Neural cell (in vitro differentiated cells): ENCODE measurements around the gene ADAP1. TPM values are rescaled to one million over a fixed set of nuclear protein-coding genes. Genes with fewer than 3 reads are reported as not detected.

Experiments used
- H2AFZ ChIP-seq: fragments of 200-600, 300-800 bp; sonication (generic), shearing (Covaris generic); 2 replicates; pipeline ENCODE4 v1.6.0; 2014; ENCODE audit warnings: low read depth, mild to moderate bottlenecking, antibody characterized with exemption, low read length, moderate library complexity
- H3F3A ChIP-seq: fragments of 200-600 bp; shearing (Covaris generic); 2 replicates; pipeline ENCODE4 v1.6.1; 2016; ENCODE audit warnings: mild to moderate bottlenecking, moderate library complexity, mixed read lengths, antibody characterized with exemption, low read length; ENCODE audit not compliant: insufficient read depth, poor library complexity, severe bottlenecking
- H3K27ac ChIP-seq: fragments of 200-600, 300-800 bp; sonication (generic), shearing (Covaris generic); 2 replicates; pipeline ENCODE4 v1.5.1; 2014; ENCODE audit warnings: mild to moderate bottlenecking, low read length, moderate library complexity
- H3K27me3 ChIP-seq: fragments of 300-800, 200-600 bp; sonication (generic), shearing (Covaris generic); 2 replicates; pipeline ENCODE4 v1.6.0; 2014; ENCODE audit warnings: mild to moderate bottlenecking, low read depth, low read length, moderate library complexity; ENCODE audit not compliant: insufficient read depth
- H3K36me3 ChIP-seq: fragments of 300-800, 200-600 bp; sonication (generic), shearing (Covaris generic); 2 replicates; pipeline ENCODE4 v1.5.1; 2014; ENCODE audit warnings: mild to moderate bottlenecking, antibody characterized with exemption, low read length, moderate library complexity; ENCODE audit not compliant: insufficient read depth
- H3K4me2 ChIP-seq: fragments of 300-800, 200-600 bp; sonication (generic), shearing (Covaris generic); 2 replicates; pipeline ENCODE4 v1.6.0; 2014; ENCODE audit warnings: mild to moderate bottlenecking, low read length
- H3K4me3 ChIP-seq: fragments of 300-800, 200-600 bp; sonication (generic), shearing (Covaris generic); 2 replicates; pipeline ENCODE4 v1.5.1; 2014; ENCODE audit warnings: mild to moderate bottlenecking, low read length, moderate library complexity
- H3K79me2 ChIP-seq: fragments of 200-600 bp; shearing (Covaris generic); replicated peaks from 2 replicates; pipeline ENCODE4 v1.6.0; 2014; ENCODE audit warnings: mild to moderate bottlenecking, low read length, moderate library complexity; ENCODE audit not compliant: insufficient read depth
- H3K9ac ChIP-seq: fragments of 300-800, 200-600 bp; sonication (generic), shearing (Covaris generic); 2 replicates; pipeline ENCODE4 v1.6.1; 2016; ENCODE audit warnings: mild to moderate bottlenecking, low read length, mixed read lengths
- H3K9me2 ChIP-seq: fragments of 200-600 bp; shearing (Covaris generic); 2 replicates; pipeline ENCODE4 v1.6.1; 2016; ENCODE audit warnings: mild to moderate bottlenecking, low read length, mixed read lengths; ENCODE audit not compliant: insufficient read depth
- H3K9me3 ChIP-seq: fragments of 200-600, 300-800 bp; sonication (generic), shearing (Covaris generic); 2 replicates; pipeline ENCODE4 v1.6.1; 2016; ENCODE audit warnings: mild to moderate bottlenecking, mixed run types, low read length, moderate library complexity, mixed read lengths
- H4K20me1 ChIP-seq: fragments of 200-600 bp; shearing (Covaris generic); 2 replicates; pipeline ENCODE4 v1.6.1; 2016; ENCODE audit warnings: mild to moderate bottlenecking, mixed run types; ENCODE audit not compliant: insufficient read depth
- CTCF ChIP-seq: fragments of 450-650 bp; IDR thresholded peaks from 2 replicates; pipeline ENCODE4 v1.5.1; 2014; ENCODE audit warnings: antibody characterized with exemption, mild to moderate bottlenecking, moderate library complexity; ENCODE audit not compliant: poor library complexity, severe bottlenecking
- EP300 ChIP-seq: fragments of 450-650 bp; conservative IDR thresholded peaks from 2 replicates; pipeline ENCODE4 v1.6.1; 2014; ENCODE audit warnings: antibody characterized with exemption, mild to moderate bottlenecking, moderate library complexity; ENCODE audit not compliant: poor library complexity, severe bottlenecking
- EZH2 ChIP-seq: fragments of 200-600, 300-800 bp; shearing (Covaris generic), sonication (generic); IDR thresholded peaks from 2 replicates; pipeline ENCODE4 v1.6.1; 2014; ENCODE audit warnings: antibody characterized with exemption, low read length, borderline replicate concordance, mild to moderate bottlenecking; ENCODE audit not compliant: insufficient read depth, poor library complexity, severe bottlenecking
- MXI1 ChIP-seq: fragments of 450-650 bp; conservative IDR thresholded peaks from 2 replicates; pipeline ENCODE4 v1.6.1; 2014; ENCODE audit warnings: antibody characterized with exemption, mild to moderate bottlenecking; ENCODE audit not compliant: poor library complexity, severe bottlenecking
- POLR2AphosphoS5 ChIP-seq: IDR thresholded peaks from 2 replicates; pipeline ENCODE4 v1.6.1; 2012
- RAD21 ChIP-seq: fragments of 450-650 bp; conservative IDR thresholded peaks from 2 replicates; pipeline ENCODE4 v1.6.1; 2014; ENCODE audit warnings: antibody characterized with exemption, mild to moderate bottlenecking, moderate library complexity
- REST ChIP-seq: IDR thresholded peaks from 2 replicates; pipeline ENCODE4 v1.6.1; 2012; ENCODE audit warnings: borderline replicate concordance
- SMC3 ChIP-seq: fragments of 450-650 bp; conservative IDR thresholded peaks from 2 replicates; pipeline ENCODE4 v1.6.1; 2014; ENCODE audit warnings: antibody characterized with exemption, mild to moderate bottlenecking, moderate library complexity; ENCODE audit not compliant: poor library complexity
- TAF1 ChIP-seq: IDR thresholded peaks from 2 replicates; pipeline ENCODE4 v1.6.1; 2012; ENCODE audit warnings: low read depth
- polyA plus RNA-seq: library from polyadenylated mRNA; depleted of rRNA; stranded (reverse); fragments of >200 nt; gene quantifications from 2 replicates; pipeline ENCODE4 v1.2.3, GENCODE V29; 2014

ADAP1 gene
- polyA plus RNA-seq, 1 donor from 2014 or later = 76.8 TPM

- no peaks in the 10 kb centered on the region for H3F3A ChIP-seq
- no peaks in the 10 kb centered on the region for H3K79me2 ChIP-seq
- no peaks in the 10 kb centered on the region for H3K36me3 ChIP-seq
- H3K4me3 ChIP-seq = no peak overlapping the region
- H4K20me1 ChIP-seq = no peaks in the 10 kb centered on the region
- H3K27me3 ChIP-seq = no peaks in the 10 kb centered on the region
- no peak overlapping the region for H2AFZ ChIP-seq
- H3K4me2 ChIP-seq = no peak overlapping the region
- no peak overlapping the region for H3K9ac ChIP-seq
- H3K9me3 ChIP-seq = no peaks in the 10 kb centered on the region
- H3K27ac ChIP-seq = no peak overlapping the region
- TF ChIP-seq REST (no peak), EZH2 (no peak), RAD21 (no peak), SMC3 (no peak), POLR2AphosphoS5 (no peak), EP300 (no peak), TAF1 (no peak), MXI1 (no peak), CTCF (no peak)
- H3K9me2 ChIP-seq = no peaks in the 10 kb centered on the region
Measured at GRCh38 chr7:897086-897485, 57.4 kb downstream of the ADAP1 start.

GRCh38 chr7:896346-897075 is 58.0 kb downstream of the ADAP1 start:
- Histone ChIP-seq H3K4me2 (no peak overlapping the region), H3K9me3 (no peaks in the 10 kb centered on the region), H3K9ac (no peak overlapping the region), H3K36me3 (no peaks in the 10 kb centered on the region), H3K27ac (no peak overlapping the region), H3K27me3 (no peaks in the 10 kb centered on the region), H3K79me2 (no peaks in the 10 kb centered on the region), H3F3A (no peaks in the 10 kb centered on the region), H3K4me3 (no peak overlapping the region), H2AFZ (no peak overlapping the region), H3K9me2 (no peaks in the 10 kb centered on the region), H4K20me1 (no peaks in the 10 kb centered on the region)
- TF ChIP-seq POLR2AphosphoS5 (peak; percentile 2), TAF1 (no peak), SMC3 (no peak)
